ENCODE results near the gene CNTN5. TPM values are rescaled to one million over a fixed set of nuclear protein-coding genes. Genes with fewer than 3 reads are reported as not detected.

Gene CNTN5
- total RNA-seq, 2 donors from 2014 or later = 1.4 to 3.3 TPM

DNA sequence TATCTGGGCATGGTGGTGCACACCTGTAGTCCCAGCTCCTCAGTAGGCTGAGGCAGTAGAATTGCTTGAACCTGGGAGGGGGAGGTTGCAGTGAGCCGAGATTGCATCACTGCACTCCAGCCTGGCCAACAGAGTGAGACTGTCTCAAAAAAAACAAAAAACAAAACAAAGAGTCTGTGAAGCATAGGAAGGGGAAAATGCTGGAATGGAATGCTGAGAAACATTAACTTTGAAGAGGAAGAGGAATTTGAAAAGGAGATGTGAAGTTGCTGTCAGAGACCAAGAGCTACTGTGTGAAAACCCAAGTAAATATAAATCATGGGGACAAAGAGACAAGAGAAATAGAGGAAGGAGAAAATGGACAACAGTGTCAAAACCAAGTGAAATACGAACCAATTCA, 1211.3 kb downstream of the CNTN5 start:
- TF ChIP-seq, protein P1, sequence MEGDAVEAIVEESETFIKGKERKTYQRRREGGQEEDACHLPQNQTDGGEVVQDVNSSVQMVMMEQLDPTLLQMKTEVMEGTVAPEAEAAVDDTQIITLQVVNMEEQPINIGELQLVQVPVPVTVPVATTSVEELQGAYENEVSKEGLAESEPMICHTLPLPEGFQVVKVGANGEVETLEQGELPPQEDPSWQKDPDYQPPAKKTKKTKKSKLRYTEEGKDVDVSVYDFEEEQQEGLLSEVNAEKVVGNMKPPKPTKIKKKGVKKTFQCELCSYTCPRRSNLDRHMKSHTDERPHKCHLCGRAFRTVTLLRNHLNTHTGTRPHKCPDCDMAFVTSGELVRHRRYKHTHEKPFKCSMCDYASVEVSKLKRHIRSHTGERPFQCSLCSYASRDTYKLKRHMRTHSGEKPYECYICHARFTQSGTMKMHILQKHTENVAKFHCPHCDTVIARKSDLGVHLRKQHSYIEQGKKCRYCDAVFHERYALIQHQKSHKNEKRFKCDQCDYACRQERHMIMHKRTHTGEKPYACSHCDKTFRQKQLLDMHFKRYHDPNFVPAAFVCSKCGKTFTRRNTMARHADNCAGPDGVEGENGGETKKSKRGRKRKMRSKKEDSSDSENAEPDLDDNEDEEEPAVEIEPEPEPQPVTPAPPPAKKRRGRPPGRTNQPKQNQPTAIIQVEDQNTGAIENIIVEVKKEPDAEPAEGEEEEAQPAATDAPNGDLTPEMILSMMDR (conservative IDR thresholded peaks at IDR 0.05) = no peak
- H3K9me3 Mint-ChIP-seq = peaks cover 18% of the 10 kb centered on the region
- no peaks in the 10 kb centered on the region for H3K36me3 Mint-ChIP-seq (ENCODE audit: low read depth)

DNA sequence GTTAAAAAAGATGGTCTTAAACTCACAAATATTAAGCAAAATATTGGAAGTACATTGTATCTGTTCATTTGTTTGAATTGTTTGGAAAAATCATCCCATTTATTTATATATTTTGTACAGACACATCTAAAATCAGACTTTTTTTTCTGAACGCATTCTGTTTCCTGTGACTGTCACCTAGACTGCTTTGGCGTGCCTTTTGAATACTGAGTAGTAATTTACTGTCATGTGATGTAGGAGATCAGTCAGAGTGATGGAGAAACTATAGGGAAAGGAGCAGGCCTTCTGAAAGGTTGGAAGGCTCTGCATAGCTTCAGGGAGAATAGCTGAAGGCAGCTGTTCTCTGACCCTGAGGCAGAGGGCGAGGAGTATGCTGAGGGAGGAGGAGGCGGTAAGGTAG, 1214.3 kb downstream of the CNTN5 start:
- no peak overlapping the region for H3K9ac ChIP-seq (ENCODE audit: extremely low read depth, low read length, poor library complexity, severe bottlenecking)
- Mint-ChIP-seq H3K4me1 (no peaks in the 10 kb centered on the region), H3K4me3 (no peak overlapping the region), H3K9me3 (peaks cover 18% of the 10 kb centered on the region), H3K36me3 (ENCODE audit: low read depth) (no peaks in the 10 kb centered on the region), H3K27ac (no peak overlapping the region), H3K27me3 (ENCODE audit: insufficient read depth) (no peaks in the 10 kb centered on the region)
- no peaks in the 10 kb centered on the region for H3K27me3 ChIP-seq (ENCODE audit: control insufficient read depth, insufficient read depth, low read length, poor library complexity, severe bottlenecking)
- 0 to 65% methylated on average over 1 to 4 of the region's 4 CpGs for WGBS, 2 experiments (ENCODE audit: insufficient coverage in 1 of 2, insufficient read length in 1 of 2)
- TF ChIP-seq, protein P1 (conservative IDR thresholded peaks at IDR 0.05) = no peak
- no peaks in the 10 kb centered on the region for H3K36me3 ChIP-seq (ENCODE audit: control insufficient read depth, insufficient read depth, low read length)
- no peak overlapping the region for H3K27ac ChIP-seq (ENCODE audit: low read depth, low read length)
- DNase-seq = no peak
- H3K4me1 ChIP-seq (ENCODE audit: control insufficient read depth, insufficient read depth, low read length) = no peaks in the 10 kb centered on the region
- H3K9me3 ChIP-seq (ENCODE audit: control insufficient read depth, low read length) = no peaks in the 10 kb centered on the region
- H3K4me3 ChIP-seq (ENCODE audit: low read length) = no peak overlapping the region

More for the DNA sequence above, 1211.3 kb downstream of the CNTN5 start:
- Mint-ChIP-seq H3K4me1 (no peaks in the 10 kb centered on the region), H3K27ac (no peak overlapping the region), H3K27me3 (ENCODE audit: insufficient read depth) (no peaks in the 10 kb centered on the region), H3K4me3 (no peak overlapping the region)
- H3K27me3 ChIP-seq (ENCODE audit: control insufficient read depth, insufficient read depth, low read length, poor library complexity, severe bottlenecking) = no peaks in the 10 kb centered on the region
- H3K4me3 ChIP-seq (ENCODE audit: low read length) = no peak overlapping the region
- H3K9me3 ChIP-seq (ENCODE audit: control insufficient read depth, low read length) = no peaks in the 10 kb centered on the region
- 83 to 90% methylated on average over 1 to 2 of the region's 2 CpGs for WGBS, 2 experiments (ENCODE audit: insufficient coverage in 1 of 2, insufficient read length in 1 of 2)
- no peaks in the 10 kb centered on the region for H3K4me1 ChIP-seq (ENCODE audit: control insufficient read depth, insufficient read depth, low read length)
- no peaks in the 10 kb centered on the region for H3K36me3 ChIP-seq (ENCODE audit: control insufficient read depth, insufficient read depth, low read length)
- H3K9ac ChIP-seq (ENCODE audit: extremely low read depth, low read length, poor library complexity, severe bottlenecking) = no peak overlapping the region
- no peak overlapping the region for H3K27ac ChIP-seq (ENCODE audit: low read depth, low read length)
- no peak for DNase-seq

- Histone ChIP-seq H3K27me3 (ENCODE audit: control insufficient read depth, insufficient read depth, low read length, poor library complexity, severe bottlenecking) (no peaks in the 10 kb centered on the region), H3K36me3 (ENCODE audit: control insufficient read depth, insufficient read depth, low read length) (no peaks in the 10 kb centered on the region), H3K4me3 (ENCODE audit: low read length) (no peak overlapping the region), H3K9me3 (ENCODE audit: control insufficient read depth, low read length) (no peaks in the 10 kb centered on the region), H3K9ac (ENCODE audit: extremely low read depth, low read length, poor library complexity, severe bottlenecking) (no peak overlapping the region), H3K27ac (ENCODE audit: low read depth, low read length) (no peak overlapping the region), H3K4me1 (ENCODE audit: control insufficient read depth, insufficient read depth, low read length) (no peaks in the 10 kb centered on the region)
- H3K27ac Mint-ChIP-seq = no peak overlapping the region
- peaks cover 14% of the 10 kb centered on the region for H3K9me3 Mint-ChIP-seq
- no peaks in the 10 kb centered on the region for H3K36me3 Mint-ChIP-seq (ENCODE audit: low read depth)
- no peak overlapping the region for H3K4me3 Mint-ChIP-seq
- WGBS, 2 experiments (ENCODE audit: insufficient coverage in 1 of 2, insufficient read length in 1 of 2) = 90 to 98% methylated on average over 2 to 5 of the region's 5 CpGs
- H3K27me3 Mint-ChIP-seq (ENCODE audit: insufficient read depth) = no peaks in the 10 kb centered on the region
- TF ChIP-seq, protein P1 (conservative IDR thresholded peaks at IDR 0.05) = no peak
- DNase-seq = no peak
- peaks cover 3% of the 10 kb centered on the region for H3K4me1 Mint-ChIP-seq
Observed at GRCh38 chr11:100240025-100240539, 1219.3 kb downstream of the CNTN5 start.
